Stimulated activated CD4-positive, alpha-beta T cell treated with anti-CD3 and anti-CD28 coated beads, Interleukin-1b, Interleukin-23, amount 100 ng/mL, for 4 hours (primary cell): Measurements from ENCODE around the gene PCBD1.
"Not testable (repeated sequence)": the region's sequence is repeated elsewhere in the genome, so short reads cannot be mapped to it uniquely, and the experiment has no call there.

Source experiments
- DNase-seq, 2 donors: peaks; one replicate each; pipeline ENCODE4 v3.0.0-alpha.2; 2020; ENCODE audit warnings: low read depth in 2 of 2

PCBD1 gene

GRCh38 chr10:70863470-70864160 lies 24.8 kb downstream of the PCBD1 start:
- DNase-seq, result no peak

- not testable (repeated sequence) for DNase-seq
These were observed 26.7 kb downstream of the PCBD1 start for GRCh38 chr10:70861495-70862197.

- no peak for DNase-seq
These were observed 29.6 kb downstream of the PCBD1 start for GRCh38 chr10:70858759-70859158.

- no peak for DNase-seq
These were observed 31.9 kb downstream of the PCBD1 start for GRCh38 chr10:70856454-70856853.

GRCh38 chr10:70853457-70853856 lies 34.9 kb downstream of the PCBD1 start:
- DNase-seq, result no peak

- DNase-seq, result no peak
These were observed 35.3 kb downstream of the PCBD1 start for GRCh38 chr10:70853038-70853437.

GRCh38 chr10:70851597-70852475 lies 36.5 kb downstream of the PCBD1 start:
- DNase-seq, result no peak

- DNase-seq, result no peak
These were observed 38.3 kb downstream of the PCBD1 start for GRCh38 chr10:70850097-70850496.

- DNase-seq, result no peak
These were observed 38.8 kb downstream of the PCBD1 start for GRCh38 chr10:70849582-70850016.

GRCh38 chr10:70847659-70848360 lies 40.6 kb downstream of the PCBD1 start:
- no peak for DNase-seq

- DNase-seq, result no peak
These were observed 41.6 kb downstream of the PCBD1 start for GRCh38 chr10:70846795-70847194.

GRCh38 chr10:70845816-70846215 lies 42.5 kb downstream of the PCBD1 start:
- DNase-seq, result no peak

- DNase-seq, result no peak
These were observed 43.1 kb downstream of the PCBD1 start for GRCh38 chr10:70845256-70845655.

GRCh38 chr10:70843776-70844489 lies 44.4 kb downstream of the PCBD1 start:
- DNase-seq, result no peak

GRCh38 chr10:70843333-70843732 lies 45.0 kb downstream of the PCBD1 start:
- no peak for DNase-seq

GRCh38 chr10:70840836-70841235 lies 47.5 kb downstream of the PCBD1 start:
- DNase-seq, result no peak

GRCh38 chr10:70838270-70838805 lies 50.0 kb downstream of the PCBD1 start:
- no peak for DNase-seq

GRCh38 chr10:70837660-70838059 lies 50.7 kb downstream of the PCBD1 start:
- DNase-seq, result no peak

- DNase-seq, result no peak
These were observed 52.0 kb downstream of the PCBD1 start for GRCh38 chr10:70836319-70836718.

- no peak for DNase-seq
These were observed 53.8 kb downstream of the PCBD1 start for GRCh38 chr10:70834441-70835151.
